ENCODE data around the gene CHCHD4.
"Not testable (repeated sequence)": the region's sequence is repeated elsewhere in the genome, so short reads cannot be mapped to it uniquely, and the experiment has no call there.

The CHCHD4 gene

GRCh38 chr3:14118400-14119381 is 6.0 kb downstream of the CHCHD4 start:
- no peak for DNase-seq

DNA sequence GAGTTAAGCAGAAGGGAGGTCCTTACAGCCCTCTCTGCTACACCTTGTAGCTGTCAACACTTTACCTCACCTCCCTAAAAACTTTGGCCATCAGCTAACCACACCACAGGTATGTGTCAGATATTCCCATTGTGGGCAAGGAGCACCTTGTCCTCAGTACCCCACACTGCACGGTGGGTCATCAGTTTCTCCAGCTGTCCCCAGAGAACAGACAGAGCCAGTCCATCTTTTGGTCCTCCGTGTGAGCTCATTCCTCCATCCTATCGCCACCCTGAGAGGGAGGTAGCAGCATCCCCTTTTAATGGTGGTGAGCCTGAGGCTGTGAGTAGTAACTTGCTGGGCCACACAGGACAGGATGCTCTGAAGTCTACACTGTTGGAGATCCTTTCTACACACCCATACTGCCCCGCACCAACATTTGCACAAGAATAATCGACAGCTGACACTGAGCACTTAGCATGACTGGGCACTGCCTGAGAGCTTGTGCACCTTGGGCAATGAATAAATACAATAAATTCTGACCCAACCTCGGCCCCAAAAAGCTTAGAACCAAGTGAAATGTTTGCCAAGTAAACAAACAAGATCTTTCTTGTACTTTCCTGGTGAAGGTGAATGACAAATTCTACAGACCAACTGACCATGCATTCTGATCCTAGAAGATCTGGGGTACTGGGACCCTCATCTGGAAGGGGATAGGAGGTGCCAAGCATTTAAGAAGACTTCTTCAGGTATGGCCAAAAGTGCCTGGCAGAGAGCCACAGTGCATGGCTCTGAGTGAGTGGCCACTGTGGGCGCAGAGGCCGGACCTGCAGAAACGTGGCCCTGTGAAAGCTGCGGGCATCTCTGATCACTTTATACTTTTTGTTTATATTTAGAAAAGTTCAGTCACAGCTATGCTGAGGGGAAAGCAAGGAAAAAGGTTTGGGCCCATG is 6.9 kb downstream of the CHCHD4 start:
- no peak for DNase-seq

DNA sequence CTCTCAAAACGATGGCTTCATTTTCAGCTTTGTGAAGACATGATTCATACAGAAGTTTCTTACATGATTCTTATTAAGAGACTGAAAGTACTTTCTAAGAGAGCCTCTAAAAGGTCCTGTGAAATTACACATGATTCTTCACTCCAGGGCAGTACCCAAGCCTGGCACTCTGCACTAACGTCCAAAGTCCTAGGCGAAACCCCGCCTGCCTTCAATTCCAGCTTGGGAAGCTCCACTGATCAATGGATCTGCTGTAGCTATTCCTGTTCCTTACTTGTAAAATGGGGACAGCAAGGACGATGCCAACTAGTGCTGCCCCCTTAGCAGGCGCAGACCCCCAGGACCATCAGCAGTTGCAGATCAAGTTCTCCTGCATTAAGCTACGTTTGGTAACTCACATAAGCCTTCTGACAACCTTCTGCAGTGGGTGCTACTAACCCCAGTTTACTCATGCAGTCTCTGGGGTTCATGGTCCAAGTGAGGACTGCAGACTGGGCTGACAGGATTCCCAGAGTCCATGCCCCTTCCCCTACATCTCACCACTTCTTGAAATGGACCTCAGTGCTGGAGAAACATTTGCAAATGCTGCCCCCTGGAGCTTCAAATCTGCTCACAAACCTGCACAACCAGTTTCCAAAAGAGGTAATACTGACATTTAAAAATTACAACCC is 10.6 kb downstream of the CHCHD4 start:
- DNase-seq, result no peak

- DNase-seq, result no peak
Observed at GRCh38 chr3:14110699-14111098, 14.0 kb downstream of the CHCHD4 start.

DNA sequence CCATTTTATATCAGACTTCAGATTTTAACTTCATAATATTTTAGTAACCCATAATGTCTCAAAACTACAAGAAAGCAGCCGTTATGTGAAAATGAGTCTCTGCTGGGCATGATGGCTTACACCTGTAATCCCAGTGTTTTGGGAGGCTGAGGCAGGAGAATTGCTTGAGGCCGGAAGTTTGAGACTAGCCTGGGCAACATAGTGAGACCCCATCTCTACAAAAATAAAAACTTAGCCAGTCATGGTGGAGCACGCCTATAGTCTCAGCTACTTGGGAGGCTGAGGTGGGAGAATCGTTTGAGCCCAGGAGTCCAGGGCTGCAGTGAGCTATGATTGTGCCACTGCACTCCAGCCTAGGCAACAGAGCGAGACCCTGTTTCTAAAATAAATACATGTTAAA is 14.8 kb downstream of the CHCHD4 start:
- DNase-seq, result not testable (repeated sequence)

GRCh38 chr3:14097616-14098391 is 26.9 kb downstream of the CHCHD4 start:
- no peak for DNase-seq

GRCh38 chr3:14096742-14097141 is 27.9 kb downstream of the CHCHD4 start:
- DNase-seq, result no peak

GRCh38 chr3:14093831-14094230 is 30.8 kb downstream of the CHCHD4 start:
- DNase-seq, result no peak

GRCh38 chr3:14092464-14092863 is 32.2 kb downstream of the CHCHD4 start:
- DNase-seq, result no peak

GRCh38 chr3:14091959-14092358 is 32.7 kb downstream of the CHCHD4 start:
- DNase-seq, result not testable (repeated sequence)

DNA sequence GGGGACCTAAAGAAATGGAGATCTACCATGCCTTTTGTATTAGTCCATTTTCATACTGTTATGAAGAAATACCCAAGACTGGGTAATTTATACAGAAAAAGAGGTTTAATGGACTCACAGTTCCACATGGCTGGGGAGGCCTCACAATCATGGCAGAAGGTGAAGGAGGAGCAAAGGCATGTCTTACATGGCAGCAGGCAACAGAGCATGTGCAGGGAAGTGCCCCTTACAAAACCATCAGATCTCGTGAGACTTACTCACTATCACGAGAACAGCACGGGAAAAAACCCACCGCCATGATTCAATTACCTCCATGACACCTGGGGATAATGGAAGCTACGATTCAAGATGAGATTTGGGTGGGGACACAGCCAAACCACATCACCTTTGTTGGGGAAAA is 37.2 kb downstream of the CHCHD4 start:
- not testable (repeated sequence) for DNase-seq

- DNase-seq, result no peak
Observed at GRCh38 chr3:14082108-14082657, 42.5 kb downstream of the CHCHD4 start.

DNA sequence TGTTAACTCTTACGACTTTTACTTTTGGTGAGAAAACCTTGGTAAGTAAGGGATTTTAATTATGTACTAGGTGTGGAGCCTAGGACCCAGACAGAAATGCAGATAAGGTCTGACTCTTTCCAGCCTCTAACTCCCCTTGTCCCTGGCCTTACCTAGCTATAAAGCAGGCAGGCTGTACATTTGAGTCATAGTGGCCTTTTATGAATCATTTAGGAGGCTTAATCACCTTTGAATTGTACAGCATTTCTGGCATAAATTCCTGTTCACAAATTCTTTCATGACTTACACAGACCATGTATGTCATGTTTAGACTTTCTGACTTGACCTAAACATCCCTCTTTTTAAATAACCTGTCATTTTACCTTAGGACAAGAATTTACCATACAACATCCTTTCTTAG is 47.4 kb downstream of the CHCHD4 start:
- DNase-seq, result no peak

DNA sequence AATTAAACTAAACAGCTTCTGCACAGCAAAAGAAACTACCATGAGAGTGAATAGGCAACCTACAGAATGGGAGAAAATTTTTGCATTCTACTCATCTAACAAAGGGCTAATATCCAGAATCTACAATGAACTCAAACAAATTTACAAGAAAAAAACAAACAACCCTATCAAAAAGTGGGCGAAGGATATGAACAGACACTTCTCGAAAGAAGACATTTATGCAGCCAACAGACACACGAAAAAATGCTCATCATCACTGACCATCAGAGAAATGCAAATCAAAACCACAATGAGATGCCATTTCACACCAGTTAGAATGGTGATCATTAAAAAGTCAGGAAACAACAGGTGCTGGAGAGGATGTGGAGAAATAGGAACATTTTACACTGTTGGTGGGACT is 49.4 kb downstream of the CHCHD4 start:
- DNase-seq, result not testable (repeated sequence)

- DNase-seq, result no peak
Observed at GRCh38 chr3:14064910-14065309, 59.8 kb downstream of the CHCHD4 start.

DNA sequence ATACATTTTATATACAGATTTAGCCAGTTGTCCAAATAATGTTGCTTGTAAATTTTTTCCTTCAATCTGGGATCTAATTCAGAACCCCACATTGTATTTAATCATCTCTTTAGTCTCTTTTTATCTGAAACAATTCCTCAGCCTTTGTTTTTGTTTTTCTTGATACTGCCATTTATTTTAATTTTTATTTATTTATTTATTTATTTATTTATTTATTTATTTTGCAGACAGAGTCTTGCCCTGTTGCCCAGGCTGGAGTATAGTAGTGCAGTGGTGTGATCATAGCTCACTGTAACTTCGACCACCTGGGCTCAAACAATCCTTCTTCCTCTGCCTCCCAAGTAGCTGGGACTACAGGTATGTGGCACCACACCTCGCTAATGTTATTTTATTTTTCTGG is 61.5 kb downstream of the CHCHD4 start:
- no peak for DNase-seq
